AG09309 (cell line): ENCODE measurements around the gene JAZF1.

Experiments used
- DNase-seq: peaks from one replicate; pipeline ENCODE4 v3.0.0-alpha.2; 2010; ENCODE audit warnings: low read depth
- H3K4me3 ChIP-seq: 2 replicates; pipeline ENCODE4 v1.5.1; 2011; ENCODE audit warnings: mild to moderate bottlenecking, low read depth, low read length, moderate library complexity; ENCODE audit not compliant: control insufficient read depth
- TF ChIP-seq, protein P1 (sequence below): IDR thresholded peaks from 2 replicates; pipeline ENCODE4 v1.5.1; 2011; ENCODE audit warnings: mild to moderate bottlenecking, low read depth, low read length, inconsistent platforms; ENCODE audit not compliant: insufficient read depth, control insufficient read depth; ENCODE audit errors: missing control alignments

JAZF1 gene

DNA sequence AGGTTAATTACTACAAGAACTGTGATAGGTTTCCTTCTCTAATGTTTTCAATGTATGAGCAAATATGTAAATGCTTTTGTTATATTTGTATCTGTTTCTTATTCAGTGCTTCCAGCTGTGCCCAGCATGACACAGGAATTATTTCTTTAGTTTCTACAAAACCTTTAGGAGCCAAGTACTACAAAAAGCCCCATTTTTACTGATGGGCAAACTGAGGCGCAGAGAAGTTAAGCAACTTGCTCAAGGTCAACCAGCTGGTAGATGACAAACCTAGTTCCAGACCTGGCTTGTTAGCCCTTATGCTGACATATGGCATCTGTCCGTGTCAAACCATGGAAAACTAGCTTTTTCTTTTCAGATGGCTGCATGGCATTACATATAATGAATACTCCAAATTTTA lies 134.6 kb downstream of the JAZF1 start:
- no peak overlapping the region for H3K4me3 ChIP-seq
- TF ChIP-seq, protein P1, sequence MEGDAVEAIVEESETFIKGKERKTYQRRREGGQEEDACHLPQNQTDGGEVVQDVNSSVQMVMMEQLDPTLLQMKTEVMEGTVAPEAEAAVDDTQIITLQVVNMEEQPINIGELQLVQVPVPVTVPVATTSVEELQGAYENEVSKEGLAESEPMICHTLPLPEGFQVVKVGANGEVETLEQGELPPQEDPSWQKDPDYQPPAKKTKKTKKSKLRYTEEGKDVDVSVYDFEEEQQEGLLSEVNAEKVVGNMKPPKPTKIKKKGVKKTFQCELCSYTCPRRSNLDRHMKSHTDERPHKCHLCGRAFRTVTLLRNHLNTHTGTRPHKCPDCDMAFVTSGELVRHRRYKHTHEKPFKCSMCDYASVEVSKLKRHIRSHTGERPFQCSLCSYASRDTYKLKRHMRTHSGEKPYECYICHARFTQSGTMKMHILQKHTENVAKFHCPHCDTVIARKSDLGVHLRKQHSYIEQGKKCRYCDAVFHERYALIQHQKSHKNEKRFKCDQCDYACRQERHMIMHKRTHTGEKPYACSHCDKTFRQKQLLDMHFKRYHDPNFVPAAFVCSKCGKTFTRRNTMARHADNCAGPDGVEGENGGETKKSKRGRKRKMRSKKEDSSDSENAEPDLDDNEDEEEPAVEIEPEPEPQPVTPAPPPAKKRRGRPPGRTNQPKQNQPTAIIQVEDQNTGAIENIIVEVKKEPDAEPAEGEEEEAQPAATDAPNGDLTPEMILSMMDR = no peak
- no peak for DNase-seq

DNA sequence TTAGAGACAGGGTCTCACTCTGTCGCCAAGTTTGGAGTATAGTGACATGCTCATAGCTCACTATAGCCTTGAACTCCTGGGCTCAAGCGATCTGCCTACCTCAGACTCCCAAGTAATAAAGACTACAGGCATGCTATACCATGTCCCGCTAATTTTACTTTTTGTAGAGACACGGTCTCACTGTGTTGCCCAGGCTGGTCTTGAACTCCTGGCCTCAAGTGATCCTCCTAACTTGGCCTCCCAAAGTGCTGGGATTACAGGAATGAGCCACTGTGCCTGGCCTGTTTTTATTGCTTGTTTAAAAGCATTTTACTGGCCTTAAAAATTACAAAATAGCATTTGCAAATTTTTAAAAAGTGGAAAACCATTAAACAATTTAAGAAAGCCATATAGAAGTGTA lies 135.0 kb downstream of the JAZF1 start:
- TF ChIP-seq, protein P1 = no peak

DNA sequence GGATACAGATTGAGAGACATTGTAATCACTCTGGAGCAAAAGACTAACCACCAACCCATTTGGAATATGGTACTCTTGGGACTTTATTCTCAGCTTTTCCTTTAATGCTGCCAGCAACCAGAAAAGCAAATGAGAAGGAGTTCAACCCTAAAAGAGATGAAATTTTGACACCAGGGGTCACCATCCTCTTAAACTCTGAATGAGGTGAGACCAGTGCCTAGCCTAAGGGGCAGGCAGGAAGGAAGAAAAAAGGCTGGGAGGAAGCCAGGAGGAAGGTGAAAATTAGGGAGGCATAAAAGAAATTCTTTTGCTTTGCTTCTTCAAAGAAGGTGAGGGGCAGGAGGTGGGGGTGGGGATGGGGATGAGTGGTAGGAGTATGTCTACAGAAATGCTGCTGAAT lies 135.8 kb downstream of the JAZF1 start:
- TF ChIP-seq, protein P1 = no peak
- DNase-seq = no peak

More for the DNA sequence above, 135.0 kb downstream of the JAZF1 start:
- H3K4me3 ChIP-seq = no peak overlapping the region
- DNase-seq = no peak

DNA sequence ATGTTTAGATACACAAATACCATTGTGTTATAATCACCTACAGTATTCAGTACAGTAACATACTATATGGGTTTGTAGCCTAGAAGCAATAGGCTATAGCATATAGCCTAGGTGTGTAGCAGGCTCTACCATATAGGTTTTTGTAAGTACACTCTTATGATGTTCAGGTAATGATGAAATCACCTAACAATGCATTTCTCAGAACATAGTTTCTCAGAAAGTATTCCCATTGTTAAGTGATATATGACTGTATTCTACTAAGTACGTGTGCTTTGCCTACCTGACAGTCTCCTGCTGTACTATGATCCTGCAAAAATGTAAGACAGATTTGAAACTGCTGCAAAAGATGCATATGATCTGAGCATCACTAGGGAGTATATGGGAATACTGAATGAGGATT lies 137.9 kb downstream of the JAZF1 start:
- TF ChIP-seq, protein P1 = no peak
- no peak for DNase-seq
- no peak overlapping the region for H3K4me3 ChIP-seq

More for the DNA sequence above, 135.8 kb downstream of the JAZF1 start:
- H3K4me3 ChIP-seq = no peak overlapping the region

DNA sequence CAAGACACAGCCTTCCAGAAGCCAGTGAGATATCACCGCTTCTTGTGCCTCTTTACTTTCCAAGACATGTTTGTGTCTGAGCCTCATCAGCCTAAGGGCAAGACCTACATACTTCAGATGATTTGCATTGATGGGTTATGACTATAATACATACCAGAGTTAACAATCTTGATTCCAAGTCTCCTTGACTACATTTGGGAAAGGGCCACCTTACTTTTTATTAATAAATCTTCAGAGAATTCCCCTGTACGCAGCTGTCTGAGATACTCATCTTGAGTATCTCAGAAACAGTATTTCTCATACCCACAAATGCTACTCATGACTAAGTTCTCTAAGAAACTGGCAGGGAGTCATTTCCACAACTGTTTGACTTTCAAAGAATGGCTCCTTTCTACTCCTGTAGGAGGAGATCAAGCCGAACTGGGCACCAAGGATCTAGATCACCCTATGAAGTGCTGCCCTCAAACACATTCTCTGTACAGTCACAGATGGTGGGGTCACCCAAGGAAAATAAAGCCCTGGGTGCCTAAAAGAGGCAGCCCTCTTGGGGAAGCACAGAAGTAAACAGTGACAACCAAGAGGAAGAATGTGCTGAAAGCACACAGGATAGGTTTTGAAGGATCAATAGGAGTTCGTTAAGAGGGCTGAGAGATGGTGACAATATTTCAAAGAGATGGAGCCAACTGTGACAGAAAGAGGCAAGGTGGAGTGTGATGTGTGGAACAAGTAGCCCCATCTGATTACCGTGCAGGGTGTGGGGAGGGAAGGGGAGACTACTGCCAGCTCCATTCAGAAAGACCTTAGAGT lies 138.9 kb downstream of the JAZF1 start:
- TF ChIP-seq, protein P1 = no peak
- DNase-seq = peak; percentile 89
- no peak overlapping the region for H3K4me3 ChIP-seq

DNA sequence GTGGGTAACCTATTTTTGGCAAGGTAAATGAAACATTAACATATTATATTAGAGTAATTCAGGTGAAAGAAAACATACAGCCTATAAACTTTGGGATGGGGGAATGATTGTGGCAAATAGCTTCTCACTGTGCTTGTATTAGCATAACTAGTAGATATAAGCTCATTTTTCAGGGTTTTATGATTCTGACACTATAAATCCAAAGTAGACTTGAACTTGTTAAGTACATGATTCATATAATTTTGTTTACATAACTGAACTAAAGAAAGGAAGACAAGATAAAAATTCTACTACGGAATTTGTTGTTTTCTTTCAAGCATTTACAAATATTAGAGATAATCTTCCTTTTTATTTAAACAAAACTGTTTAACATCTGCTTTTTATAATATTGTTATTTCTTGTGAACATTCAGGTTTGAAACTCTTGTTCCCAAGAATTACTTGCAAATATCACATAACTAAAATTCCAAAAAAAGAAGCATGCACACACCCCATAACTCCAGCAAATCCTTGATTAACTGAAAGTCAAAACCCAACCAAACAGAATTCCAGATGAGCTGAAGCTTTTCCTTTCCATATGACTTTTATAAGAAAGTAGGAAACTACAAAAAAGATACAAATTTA lies 142.3 kb downstream of the JAZF1 start:
- TF ChIP-seq, protein P1 = no peak
- no peak overlapping the region for H3K4me3 ChIP-seq
- no peak for DNase-seq
